NT2/D1 (cell line): ENCODE results near the gene MTG1.

Source experiments
- SUZ12 ChIP-seq: IDR thresholded peaks from 2 replicates; pipeline ENCODE4 v1.6.1; 2011; ENCODE audit not compliant: insufficient read length, insufficient read depth; ENCODE audit errors: extremely low read depth
- ZNF274 ChIP-seq: IDR thresholded peaks from 2 replicates; pipeline ENCODE4 v1.6.1; 2011; ENCODE audit warnings: mild to moderate bottlenecking, low read depth, low read length

- TF ChIP-seq ZNF274 (no peak), SUZ12 (no peak)
Measured at GRCh38 chr10:133344236-133344635, 49.7 kb upstream of the MTG1 start.
